NCI-H2107 (cell line): ENCODE measurements around the gene AMFR.

Source experiments
- DNase-seq: peaks from one replicate; lab custom pipeline; 2025; lab: John Stamatoyannopoulos, UW

The AMFR gene

DNA sequence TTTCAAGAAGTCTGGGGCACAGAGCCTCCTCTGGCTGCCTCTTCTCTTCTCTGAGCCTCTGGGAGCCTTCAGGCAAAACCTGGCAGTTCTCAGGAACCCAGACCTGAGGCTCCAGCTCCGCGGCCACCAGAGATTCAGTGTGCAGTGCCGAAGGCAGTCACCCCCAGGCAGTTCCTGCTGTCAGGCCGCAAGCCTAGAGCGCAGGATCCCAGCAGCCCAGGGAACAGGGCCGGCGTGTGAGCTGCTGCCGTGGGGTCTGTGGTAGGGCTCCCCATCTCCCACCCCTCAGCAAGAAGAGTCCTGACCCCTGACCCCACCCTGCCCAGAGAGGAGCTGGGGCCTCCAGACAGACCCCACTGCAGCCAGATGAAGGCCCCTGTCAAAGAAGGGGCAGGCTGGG lies 78.2 kb downstream of the AMFR start:
- DNase-seq: no peak

DNA sequence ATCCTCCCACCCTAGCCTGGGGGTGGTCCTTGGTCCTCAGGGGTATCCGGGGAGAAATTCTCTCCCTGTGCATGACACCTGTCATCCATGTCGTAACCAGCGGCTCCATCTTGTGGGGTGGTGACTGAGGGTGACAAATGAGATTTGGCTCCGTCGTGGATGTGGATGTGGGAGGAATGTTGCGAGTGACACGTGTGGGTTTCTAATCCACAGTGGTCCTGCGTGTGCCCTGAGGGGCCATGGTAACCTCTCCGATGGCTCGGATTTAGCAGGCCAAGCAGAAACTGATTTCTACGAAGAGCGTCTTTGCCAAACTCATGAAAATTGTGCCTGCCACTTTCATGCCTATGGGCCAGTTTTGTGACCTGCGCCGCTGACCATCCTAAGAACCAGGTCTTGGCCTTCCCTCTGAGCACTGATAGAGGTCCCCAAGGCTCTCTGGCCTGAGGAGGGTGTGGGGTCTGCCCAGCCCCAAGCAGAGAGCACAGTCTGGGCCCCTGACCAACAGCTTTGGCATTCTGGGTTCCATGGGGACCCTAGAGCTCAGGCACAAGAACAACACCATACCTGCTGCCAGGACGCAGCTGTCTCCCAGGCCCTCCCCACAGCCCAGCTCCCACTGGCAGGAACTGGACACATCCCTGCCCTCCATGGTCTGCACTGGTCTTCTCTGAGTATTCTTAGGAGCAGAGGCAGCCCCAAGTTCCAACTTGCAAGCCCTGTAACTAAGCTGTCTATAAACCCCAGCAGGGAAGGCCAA lies 79.0 kb downstream of the AMFR start:
- no peak for DNase-seq

DNA sequence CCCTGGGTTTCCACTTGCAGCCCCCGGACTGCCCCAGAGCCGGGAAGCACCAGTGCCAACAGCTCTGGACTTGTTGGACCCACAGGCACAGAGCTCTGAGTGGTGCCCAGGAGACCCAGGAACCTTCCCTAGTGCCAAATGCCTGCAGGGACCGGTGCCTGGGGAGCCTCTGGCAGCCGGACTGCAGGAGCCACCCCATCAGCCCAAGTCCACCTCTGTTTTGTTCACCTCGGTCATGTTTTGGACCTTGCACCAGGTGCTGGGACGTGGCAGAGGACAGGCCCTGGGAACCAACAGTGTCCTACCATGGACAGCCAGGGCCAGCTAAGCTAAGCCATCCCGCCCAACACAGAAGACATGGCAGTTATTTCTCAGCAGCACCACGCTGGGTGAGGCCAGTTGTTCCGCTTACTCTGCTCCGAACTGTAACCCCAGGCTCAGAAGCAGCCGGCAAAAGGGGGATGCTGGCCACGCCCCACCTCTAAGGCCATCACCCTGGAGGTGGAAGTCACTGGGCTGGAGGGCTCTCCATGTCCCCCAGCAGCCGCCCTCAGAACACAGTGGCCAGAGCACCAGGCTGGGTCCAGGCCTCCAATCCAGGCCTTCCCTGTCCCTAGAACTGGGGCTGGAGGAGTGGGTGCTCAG lies 79.8 kb downstream of the AMFR start:
- no peak for DNase-seq

DNA sequence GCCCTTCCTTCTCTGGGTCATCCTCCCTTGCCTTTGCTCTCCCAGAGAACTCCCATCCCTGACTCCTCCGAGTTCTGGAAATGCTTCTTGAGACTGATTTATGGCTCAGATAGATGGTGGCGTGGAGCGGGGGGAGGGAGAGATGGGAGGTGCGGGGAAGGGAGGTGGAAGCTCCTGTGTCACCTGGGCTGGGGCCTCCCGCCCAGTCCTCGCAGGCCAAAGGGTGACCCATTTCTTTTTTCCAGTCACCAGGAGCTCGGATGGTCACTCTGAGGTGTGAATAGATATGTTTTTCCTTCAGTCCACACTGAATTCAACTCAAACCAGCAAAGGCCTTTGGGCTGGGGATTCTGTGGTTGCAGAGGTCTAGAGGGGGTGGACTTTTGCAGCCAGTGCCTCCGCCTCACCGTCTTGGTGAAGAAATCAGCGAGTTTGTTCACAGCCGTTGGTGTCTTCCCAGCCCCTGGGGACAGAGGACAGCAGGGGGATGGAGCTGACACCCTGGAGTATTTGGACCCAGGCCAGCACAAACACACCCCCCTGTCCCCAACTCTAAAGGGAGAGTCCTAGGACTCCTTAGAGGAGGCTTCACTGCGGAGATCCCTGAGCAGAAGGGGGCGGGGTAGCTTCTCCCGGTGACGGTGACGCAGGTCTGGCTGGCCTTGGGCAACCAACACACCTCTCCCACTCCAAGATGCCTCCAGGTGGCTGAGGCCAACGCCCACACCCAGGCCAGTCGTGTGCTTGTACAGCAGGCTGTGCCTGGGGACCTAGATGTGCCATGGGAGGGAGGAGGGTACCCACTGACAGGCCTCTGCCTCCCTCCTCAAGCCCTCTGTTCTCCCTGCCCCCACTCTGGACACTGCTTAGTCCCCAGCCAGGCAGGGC lies 80.6 kb downstream of the AMFR start:
- no peak for DNase-seq

DNA sequence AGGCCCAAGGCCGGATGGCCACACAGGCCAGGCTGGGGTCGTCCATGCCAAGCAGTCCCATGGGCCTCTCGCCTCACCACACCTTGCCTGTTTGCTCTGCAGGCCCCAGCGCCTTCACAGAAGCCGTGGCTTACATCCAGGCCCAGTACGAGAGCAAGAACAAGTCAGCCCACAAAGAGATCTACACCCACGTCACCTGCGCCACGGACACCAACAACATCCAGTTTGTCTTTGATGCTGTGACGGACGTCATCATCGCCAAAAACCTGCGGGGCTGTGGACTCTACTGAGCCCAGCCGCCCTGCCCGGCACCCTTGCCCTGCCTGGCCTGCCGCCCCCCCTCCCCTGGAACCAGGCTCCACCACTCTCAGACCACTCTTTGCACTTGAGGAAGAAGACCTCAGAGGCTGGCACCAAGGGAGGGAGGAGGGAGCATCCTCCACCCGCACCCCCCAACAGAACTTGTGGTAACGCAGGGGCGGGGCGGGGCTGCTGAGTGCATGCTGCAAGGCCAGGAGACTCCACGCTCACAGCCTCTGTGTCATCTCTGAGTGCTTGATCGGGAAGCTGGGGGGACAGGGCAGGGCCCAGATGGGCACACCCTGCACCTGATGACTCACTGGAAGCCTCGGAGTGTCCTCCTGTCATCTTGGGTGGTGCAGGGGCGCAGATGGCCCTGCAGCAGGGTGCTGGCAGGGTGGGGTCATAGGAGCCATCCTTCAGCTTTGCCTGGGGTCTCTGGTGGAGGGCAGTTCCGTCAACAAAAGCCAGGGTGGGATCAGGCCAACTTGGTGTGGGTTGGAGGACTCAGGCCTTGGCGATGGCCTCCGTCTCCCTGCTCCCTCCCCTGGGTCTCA lies 81.5 kb downstream of the AMFR start:
- DNase-seq: no peak

DNA sequence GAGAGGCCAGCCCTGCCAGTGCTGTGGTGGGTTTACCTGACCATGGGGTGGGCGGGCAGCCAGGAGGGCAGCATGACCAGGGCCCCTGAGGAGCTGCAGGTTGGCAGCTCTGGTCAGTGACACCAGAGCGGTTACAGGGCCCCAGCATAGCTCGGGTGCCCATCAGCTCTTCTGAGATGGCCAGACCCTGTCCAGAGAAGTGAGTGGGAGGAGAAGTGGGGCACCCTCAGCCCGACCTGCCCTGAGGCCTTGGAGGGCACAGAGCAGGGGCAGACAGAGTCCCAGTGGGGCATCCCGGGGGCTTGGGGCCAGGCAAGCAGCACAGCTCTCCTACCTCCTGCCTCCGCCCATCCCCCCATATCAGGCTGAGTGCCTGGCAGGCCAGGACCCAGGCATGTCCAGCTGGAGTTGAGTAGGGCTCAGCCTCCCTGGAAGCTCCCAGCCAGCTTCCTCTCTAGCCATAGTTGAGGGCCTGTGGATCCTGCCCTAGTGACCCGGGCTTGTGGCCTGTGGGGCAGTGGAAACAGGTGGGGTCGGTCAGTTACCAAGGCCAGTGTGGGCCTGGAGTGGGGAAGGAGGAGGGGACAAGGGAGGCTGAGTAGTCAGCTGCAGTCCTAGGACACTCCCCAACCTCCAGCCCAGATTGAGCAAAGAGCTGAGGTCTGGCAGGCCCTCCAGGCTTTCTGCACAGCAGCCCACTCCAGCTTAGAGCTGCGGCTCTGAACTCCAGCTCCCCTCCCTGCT lies 83.5 kb downstream of the AMFR start:
- no peak for DNase-seq

DNA sequence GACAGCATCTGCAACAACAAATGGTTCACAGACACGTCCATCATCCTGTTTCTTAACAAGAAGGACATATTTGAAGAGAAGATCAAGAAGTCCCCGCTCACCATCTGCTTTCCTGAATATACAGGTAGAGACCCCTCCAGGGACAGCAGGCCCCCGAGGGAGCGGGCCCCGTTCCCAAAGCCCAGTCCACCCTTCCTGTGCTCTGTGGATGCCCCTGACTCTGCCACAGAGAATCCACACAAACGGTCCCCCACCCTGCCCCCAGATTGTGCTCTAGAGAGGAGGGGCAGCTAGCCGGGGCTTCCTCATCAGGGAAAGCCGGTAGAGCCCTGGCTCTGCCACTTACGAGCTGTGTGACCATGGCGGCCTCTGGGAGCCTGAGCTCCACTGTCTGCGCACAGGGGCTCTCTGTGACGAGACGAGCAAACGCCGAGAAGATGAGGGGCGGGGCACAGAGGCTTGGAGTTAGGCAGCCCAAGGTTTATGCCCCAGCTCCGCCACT lies 84.4 kb downstream of the AMFR start:
- DNase-seq: no peak

DNA sequence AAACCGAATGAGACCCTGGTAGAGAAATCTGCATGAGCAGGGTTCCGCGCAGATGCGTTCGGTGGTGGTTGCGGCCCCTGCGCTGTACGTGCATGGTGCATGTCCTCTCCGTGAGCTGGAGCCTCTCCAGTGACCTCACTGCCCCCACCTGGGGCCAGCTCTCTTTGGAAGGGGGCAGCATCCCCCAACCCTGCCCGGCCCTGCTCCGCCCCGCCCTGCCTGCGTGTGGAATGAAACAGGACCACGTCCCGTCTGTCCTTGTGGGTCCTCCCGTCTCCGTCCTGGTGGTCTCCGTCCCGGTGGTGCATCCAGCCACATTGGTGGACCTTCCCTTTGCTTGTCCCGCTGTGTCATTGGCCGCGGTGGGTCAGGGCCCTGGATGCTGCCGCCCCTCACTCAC lies 84.9 kb downstream of the AMFR start:
- DNase-seq: no peak

DNA sequence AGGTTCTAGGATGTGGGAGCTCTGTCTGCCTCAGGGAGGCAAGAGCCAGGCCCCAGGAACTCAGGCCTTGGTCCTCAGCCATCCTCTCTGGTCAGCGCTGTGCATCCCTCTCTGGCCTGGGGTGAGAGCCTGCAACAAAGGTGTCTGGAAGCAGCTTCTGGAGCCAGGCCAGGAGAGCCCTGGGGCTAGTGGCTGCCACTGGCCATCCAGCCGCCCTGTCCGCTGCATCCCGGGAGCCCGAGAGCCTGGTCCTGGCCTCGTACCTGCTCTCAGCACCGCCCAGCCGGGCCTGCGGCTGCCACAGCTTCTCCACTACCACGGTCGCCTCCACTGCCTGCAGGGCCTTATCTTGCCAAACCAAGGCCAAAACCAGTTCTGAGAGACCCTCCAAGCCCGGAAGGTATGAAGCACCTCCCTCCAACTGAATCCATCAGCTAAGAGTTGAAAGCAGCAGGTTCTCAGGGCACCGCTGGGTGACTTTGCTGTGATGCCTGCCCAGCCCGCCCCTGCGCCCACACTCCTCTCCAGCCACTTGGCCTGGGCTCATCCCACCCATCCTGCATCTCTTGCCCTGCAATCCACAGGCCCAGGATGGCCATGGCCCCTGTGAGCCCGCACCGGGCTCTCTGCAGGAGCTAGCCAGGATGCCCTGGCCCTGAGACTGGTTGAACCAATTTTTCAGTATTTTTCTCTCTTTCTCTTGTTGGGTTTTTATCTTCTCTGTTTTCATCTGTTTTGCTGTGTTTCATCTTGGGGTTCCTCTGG lies 85.7 kb downstream of the AMFR start:
- no peak for DNase-seq

DNA sequence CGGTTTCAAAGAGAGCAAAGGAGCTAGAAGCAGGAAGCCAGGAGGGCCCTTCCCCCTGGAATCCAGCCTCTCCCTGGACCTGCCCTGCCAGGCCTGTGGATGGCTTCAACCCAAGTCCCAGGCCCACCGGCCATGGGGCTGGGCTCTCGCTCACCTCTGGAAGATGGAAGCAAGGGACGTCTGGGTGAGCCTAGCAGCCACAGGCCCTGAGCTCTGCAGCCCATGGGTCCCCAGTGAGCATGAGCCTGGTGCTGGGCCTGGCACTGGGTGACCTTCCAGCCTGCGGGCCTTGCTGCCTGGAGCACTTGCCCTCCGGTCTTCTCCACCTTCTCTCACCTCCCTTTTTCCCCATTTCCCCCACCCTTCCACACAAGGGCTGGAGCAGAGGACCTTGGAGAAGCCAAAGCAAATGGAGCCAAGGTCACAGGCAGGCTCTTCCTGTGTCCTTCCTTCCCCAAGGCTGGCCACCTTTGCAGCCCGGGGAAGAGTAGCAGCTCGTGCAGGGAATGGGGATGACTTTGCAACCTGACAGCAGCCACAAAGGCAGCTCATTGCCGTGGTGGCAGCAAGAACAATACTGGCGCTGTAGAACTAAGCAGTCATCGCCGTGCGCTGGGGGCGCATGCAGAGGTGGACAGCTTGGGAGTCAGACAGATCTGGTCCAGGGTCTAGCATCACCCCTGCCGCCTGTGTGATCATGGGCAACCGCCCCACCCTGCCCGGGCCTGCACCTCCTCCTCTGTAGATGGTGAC lies 86.6 kb downstream of the AMFR start:
- no peak for DNase-seq

DNA sequence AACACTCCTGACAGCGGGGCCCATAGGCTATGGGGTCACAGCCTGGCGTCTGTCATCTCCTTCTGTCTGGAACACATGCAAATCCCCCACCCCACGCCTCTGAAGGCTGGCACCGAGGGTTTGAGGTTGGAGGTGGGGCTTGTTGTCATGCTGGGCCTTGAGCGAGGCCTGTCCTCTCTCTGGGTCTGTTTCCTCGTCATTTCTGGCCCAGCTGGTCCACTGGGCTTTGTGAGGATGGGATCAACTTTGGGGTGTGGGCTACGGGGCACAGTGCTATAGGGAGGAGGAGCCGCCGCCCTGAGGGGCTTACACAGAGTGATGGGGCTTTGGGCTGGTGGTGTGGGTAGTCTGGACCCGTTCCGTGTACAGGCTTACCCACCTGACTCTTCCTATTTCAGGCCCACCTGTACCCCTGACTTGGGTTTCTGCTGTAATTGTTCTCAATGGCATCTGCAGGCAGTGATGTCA lies 87.5 kb downstream of the AMFR start:
- DNase-seq: no peak

DNA sequence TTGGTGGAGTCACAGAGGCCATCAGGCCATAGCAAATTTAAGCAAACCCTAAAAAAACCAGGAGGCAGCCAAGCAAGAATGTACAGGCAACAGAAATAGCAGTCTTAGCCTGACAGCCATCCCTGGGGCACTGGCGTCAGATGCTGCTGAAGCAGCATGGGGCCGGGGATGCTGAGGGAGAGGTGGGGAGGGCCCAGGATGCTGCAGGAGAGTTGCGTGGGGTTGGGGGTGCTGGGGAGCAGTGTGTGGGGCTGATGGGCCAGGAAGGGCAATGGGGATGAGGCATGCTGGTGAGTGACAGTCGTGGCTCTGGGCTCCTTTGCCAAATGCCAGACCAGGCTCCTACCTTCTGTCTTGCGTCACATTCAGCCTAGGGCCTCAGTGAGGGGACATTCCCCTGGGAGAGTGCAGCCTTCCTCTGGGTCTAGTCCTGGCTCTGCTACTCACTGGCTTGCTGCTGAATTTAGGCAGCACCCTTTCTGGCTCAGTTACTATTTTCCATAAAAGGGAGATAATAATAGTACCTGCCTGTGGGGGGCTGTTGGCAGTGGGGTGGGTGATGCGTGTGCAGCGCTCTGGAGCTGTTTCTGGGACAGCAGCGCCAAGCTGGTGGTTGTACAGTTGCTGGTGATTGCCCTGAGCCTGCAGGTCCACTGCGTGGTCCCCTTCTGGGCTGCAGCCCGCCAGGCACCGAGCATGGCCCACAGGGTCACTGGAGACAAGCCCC lies 88.1 kb downstream of the AMFR start:
- no peak for DNase-seq

DNA sequence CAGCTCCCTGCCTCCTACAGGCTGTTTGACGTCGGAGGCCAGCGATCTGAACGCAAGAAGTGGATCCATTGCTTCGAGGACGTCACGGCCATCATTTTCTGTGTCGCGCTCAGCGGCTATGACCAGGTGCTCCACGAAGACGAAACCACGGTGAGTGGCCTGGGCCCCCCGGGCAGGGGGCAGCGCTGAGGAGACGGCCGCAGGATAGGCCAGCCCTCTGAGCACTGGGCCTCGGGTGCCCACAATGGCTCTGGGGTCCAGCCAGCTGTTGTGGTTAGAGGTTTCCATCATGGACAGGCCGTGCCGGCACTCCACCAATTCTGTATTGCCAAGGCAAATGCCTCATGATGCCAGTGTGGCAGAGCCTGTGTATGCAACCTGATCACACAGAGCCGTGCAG lies 88.6 kb downstream of the AMFR start:
- no peak for DNase-seq

DNA sequence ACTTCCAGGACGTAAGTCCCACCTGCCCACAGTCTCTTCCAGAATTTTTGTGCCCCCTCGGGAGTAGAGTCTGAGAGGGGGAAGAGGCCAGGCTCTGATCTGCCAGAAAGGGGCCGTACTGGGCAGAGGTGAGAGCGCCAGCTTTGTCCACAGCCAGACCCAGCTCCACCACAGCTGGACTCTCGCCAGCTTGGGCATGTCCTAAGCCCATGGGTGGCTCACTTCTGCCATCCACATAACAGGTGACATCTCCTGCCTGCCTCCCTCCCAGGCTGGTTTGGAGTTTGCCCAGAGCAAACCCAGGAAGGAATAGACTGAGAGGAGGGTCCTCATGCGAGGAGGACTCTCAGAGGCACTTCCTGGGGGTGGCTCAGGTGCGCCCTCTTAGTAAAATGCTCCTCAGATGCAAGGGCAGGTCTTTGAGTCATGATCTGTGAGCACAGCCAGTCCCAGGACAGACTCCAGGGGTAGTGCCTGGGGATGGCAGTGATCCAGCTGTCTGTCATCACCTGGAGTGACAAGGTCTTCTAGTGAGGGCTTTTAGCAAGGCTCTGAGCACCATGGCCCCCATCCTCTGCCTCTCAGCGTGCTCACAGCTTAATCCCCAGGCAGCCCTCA lies 89.2 kb downstream of the AMFR start:
- DNase-seq: no peak

DNA sequence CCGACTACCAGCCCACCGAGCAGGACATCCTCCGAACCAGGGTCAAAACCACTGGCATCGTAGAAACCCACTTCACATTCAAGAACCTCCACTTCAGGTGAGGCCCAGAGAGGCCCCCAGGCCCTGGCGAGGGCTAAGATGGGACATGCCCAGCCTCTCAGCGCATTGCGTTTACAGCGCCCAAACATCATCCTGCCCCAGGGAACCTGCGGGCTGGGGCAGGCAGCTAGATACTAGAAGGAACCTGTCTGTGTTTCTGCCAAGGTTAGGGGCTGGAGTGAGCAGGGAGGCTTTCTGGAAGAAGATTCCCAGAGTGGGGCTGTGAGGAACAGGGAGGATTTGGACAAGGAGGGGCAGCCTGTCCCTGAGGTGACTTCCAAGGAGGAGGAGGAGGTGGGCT lies 90.6 kb downstream of the AMFR start:
- DNase-seq: no peak

DNA sequence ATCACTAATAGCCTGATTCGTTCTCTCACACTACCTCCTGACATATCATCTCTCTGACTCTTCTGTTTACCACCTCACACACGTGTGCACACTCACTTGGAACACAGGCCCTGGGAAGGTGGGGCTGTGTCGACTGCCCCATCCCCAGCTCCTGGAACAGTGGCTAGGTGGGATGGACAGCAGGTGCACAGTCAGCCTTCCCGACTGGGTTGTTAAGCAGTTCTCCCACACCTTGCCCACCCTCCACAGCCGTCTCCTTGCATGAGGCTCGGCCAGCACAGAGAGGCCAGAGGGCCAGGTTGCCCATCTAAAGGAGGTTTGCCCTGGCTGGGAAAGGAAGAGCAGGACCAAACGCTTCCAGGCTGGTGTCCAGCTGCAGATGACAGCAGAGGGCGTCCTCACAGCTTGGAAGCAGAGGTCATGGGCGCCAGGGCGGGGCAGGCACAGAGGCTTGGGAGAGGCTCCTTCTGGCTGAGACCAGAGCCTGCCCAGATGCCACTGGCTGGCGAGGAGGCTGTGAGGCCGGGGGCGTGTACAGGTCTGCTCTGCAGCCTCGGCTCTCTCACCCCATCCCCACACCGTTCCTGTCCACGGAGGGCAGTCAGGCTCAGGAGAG lies 92.8 kb downstream of the AMFR start:
- no peak for DNase-seq

DNA sequence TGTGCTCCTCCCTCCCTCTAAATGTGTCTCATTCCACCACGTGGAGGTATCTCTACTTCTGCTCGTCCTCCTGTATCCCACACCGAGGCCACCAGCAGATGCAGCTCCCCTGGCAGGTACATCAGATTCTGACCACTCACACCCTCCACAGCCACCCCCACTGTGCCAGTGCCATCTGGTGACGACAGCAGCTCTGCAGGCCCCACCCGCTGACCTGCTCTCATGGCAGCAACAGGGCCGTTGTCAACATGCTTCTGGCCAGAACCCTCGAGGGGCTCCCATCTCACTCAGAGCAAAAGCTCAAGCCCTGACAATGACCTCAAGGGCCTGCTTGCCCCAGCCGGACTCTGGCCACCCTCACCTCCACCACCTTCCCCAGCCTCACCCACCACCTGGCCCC lies 93.4 kb downstream of the AMFR start:
- no peak for DNase-seq

DNA sequence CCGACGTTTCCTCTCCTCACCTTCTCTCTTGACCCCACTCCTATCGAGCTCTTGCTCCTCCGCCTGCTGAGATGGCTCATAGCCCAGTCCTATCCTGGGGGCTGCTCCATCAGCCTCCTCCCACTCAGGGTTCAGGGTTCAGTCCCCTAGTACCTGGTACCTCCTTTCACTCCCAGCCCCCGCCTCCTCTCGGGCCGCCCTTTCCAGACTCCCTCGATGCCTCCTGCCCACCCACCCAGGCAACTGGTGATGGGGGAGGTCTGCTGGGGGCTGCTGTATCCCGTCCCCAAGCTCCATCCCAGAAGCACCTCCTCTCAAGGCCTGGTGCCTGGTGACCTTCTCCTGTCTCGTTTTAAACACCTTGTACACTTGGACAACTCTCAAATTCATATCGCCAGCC lies 93.9 kb downstream of the AMFR start:
- DNase-seq: no peak
